Endodermal cell (in vitro differentiated cells): Measurements from ENCODE around the gene SMIM7. TPM values are rescaled to one million over a fixed set of nuclear protein-coding genes. Genes with fewer than 3 reads are reported as not detected.

Experiments
- DNase-seq: peaks from one replicate; pipeline ENCODE4 v3.0.0-alpha.2; 2017
- H3K27ac ChIP-seq: 2 replicates; pipeline ENCODE4 v1.5.1; 2013; ENCODE audit warnings: mild to moderate bottlenecking, low read depth, low read length, moderate library complexity
- H3K27me3 ChIP-seq: 2 replicates; pipeline ENCODE4 v1.6.1; 2013; ENCODE audit warnings: mild to moderate bottlenecking, low read length, moderate library complexity; ENCODE audit not compliant: insufficient read depth, control insufficient read depth, poor library complexity, severe bottlenecking
- H3K36me3 ChIP-seq: 2 replicates; pipeline ENCODE4 v1.7.0; 2013; ENCODE audit warnings: mild to moderate bottlenecking, low read length, moderate library complexity; ENCODE audit not compliant: control insufficient read depth, insufficient read depth
- H3K4me1 ChIP-seq: one replicate; pipeline ENCODE4 v1.7.0; 2013; ENCODE audit warnings: low read length; ENCODE audit not compliant: control insufficient read depth, insufficient read depth
- H3K4me3 ChIP-seq: 2 replicates; pipeline ENCODE4 v1.5.1; 2013; ENCODE audit warnings: mild to moderate bottlenecking, low read length, moderate library complexity
- H3K9ac ChIP-seq: 2 replicates; pipeline ENCODE4 v1.6.1; 2013; ENCODE audit warnings: mild to moderate bottlenecking, low read length, moderate library complexity; ENCODE audit not compliant: poor library complexity, severe bottlenecking; ENCODE audit errors: extremely low read depth
- H3K9me3 ChIP-seq: 2 replicates; pipeline ENCODE4 v1.6.1; 2013; ENCODE audit warnings: mild to moderate bottlenecking, low read length, moderate library complexity; ENCODE audit not compliant: control insufficient read depth
- H3K27ac Mint-ChIP-seq: 2 replicates; pipeline ENCODE4 v1.8.0; 2020; ENCODE audit warnings: mixed read lengths
- H3K27me3 Mint-ChIP-seq: 2 replicates; pipeline ENCODE4 v1.8.0; 2021; ENCODE audit warnings: mild to moderate bottlenecking, mixed read lengths; ENCODE audit not compliant: insufficient read depth
- H3K36me3 Mint-ChIP-seq: 2 replicates; pipeline ENCODE4 v1.8.0; 2020; ENCODE audit warnings: low read depth, mixed read lengths
- H3K4me1 Mint-ChIP-seq: 2 replicates; pipeline ENCODE4 v1.8.0; 2020; ENCODE audit warnings: mixed read lengths
- H3K4me3 Mint-ChIP-seq: 2 replicates; pipeline ENCODE4 v1.8.0; 2020; ENCODE audit warnings: mild to moderate bottlenecking, moderate library complexity, mixed read lengths
- H3K9me3 Mint-ChIP-seq: 2 replicates; pipeline ENCODE4 v1.8.0; 2020; ENCODE audit warnings: mild to moderate bottlenecking, mixed read lengths
- WGBS, 2 experiments: methylation state at CpG; one replicate each; pipeline versions ENCODE4 v1.1.5 to v1.1.7; 2013; ENCODE audit warnings: missing lambda C conversion rate in 2 of 2, mixed read lengths in 1 of 2; ENCODE audit not compliant: insufficient coverage in 1 of 2, insufficient read length in 1 of 2; 5-methylcytosine and 5-hydroxymethylcytosine counted together
- total RNA-seq, 2 donors: library from RNA; stranded (reverse); fragmentation: NEBNext Ultra II Directional in 1 of 2; extraction: Animal tissue kit (Norgen Biotek cat#: 25700) in 1 of 2; gene quantifications; 2 replicates in 1 of 2; 3 replicates in 1 of 2; pipeline ENCODE4 v1.2.1, GENCODE V29; 2021
- TF ChIP-seq, protein P1 (sequence below): fragments of 200-600 bp; sonication (generic); conservative IDR thresholded peaks from 2 replicates; pipeline ENCODE4 v1.5.0; 2021; ENCODE audit warnings: antibody characterized with exemption, mild to moderate bottlenecking

Gene SMIM7
- total RNA-seq, 2 donors from 2014 or later, result 57.6 to 91.4 TPM

DNA sequence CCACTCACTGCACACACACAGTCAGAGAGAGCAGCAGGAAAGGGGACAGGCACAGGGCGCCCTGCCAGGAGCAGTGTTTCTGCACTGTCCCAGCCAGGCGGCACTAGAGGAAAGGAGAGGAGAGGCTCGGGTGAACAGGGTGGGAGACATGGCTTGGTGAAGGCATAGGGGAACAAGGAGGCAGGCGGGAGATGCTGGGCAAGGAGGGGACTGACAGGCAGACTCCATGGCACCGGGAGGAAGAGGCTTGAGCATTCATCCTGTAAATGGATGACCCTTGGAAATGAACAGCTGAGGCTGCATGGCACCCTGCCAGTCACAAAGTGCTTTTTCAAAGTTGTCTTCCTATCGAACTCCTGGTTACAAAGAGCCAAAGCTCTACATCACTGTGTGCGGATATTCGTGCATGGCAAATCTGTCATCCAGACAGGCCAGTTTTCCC is 54.4 kb downstream of the SMIM7 start:
- no peaks in the 10 kb centered on the region for H3K27me3 ChIP-seq
- WGBS, 2 experiments, result 90 to 94% methylated on average over 6 to 8 of the region's 8 CpGs
- no peak overlapping the region for H3K4me3 ChIP-seq
- no peak overlapping the region for H3K27ac ChIP-seq
- H3K9me3 ChIP-seq, result no peaks in the 10 kb centered on the region
- Mint-ChIP-seq H3K27me3 (no peaks in the 10 kb centered on the region), H3K36me3 (no peaks in the 10 kb centered on the region), H3K27ac (peak overlapping the region; percentile 44), H3K9me3 (no peaks in the 10 kb centered on the region), H3K4me3 (no peak overlapping the region), H3K4me1 (no peaks in the 10 kb centered on the region)
- DNase-seq, result no peak
- TF ChIP-seq, protein P1, sequence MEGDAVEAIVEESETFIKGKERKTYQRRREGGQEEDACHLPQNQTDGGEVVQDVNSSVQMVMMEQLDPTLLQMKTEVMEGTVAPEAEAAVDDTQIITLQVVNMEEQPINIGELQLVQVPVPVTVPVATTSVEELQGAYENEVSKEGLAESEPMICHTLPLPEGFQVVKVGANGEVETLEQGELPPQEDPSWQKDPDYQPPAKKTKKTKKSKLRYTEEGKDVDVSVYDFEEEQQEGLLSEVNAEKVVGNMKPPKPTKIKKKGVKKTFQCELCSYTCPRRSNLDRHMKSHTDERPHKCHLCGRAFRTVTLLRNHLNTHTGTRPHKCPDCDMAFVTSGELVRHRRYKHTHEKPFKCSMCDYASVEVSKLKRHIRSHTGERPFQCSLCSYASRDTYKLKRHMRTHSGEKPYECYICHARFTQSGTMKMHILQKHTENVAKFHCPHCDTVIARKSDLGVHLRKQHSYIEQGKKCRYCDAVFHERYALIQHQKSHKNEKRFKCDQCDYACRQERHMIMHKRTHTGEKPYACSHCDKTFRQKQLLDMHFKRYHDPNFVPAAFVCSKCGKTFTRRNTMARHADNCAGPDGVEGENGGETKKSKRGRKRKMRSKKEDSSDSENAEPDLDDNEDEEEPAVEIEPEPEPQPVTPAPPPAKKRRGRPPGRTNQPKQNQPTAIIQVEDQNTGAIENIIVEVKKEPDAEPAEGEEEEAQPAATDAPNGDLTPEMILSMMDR, result no peak
- no peak overlapping the region for H3K9ac ChIP-seq
- no peaks in the 10 kb centered on the region for H3K4me1 ChIP-seq
- H3K36me3 ChIP-seq, result peaks cover 5% of the 10 kb centered on the region

DNA sequence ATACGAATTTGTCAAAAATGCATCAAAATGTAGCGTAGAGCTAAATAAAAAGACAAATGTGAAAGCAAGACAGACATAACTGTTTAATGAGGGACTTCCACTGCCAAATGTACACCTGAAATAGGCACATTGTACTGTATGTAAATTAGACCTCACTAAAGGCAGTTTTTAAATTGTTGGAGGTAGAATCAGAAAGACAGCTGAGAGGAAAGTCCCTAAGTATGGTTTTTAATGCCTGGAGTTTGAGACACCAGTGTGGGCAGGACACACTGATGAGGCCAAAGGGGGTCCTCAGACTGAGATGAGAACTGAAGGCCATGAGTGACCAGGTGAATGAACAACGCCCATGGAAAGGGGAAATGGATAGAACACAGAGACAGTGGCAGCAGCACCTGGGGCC is 54.8 kb downstream of the SMIM7 start:
- H3K27ac ChIP-seq, result no peak overlapping the region
- peak overlapping the region; percentile 8 for H3K27ac Mint-ChIP-seq

DNA sequence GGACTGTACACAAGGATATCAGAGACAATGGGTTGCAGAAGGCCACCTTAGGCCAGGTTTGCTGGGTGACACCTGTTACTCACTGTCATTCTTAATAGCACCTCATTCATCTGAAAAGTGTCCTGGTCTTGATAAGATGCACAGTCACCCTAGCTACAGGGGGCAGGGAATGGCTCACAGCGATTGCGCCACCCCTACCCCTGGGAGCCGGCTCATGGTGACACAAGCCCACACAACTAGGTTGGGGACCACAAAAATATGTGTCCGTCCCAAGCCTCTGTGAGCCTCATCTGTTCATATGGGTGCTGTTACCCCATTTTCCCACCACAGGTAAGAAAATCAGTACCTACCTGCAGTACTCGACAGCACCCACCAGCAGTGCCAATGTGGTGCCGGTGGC is 55.3 kb downstream of the SMIM7 start:
- Histone ChIP-seq H3K27ac (no peak overlapping the region), H3K27me3 (no peaks in the 10 kb centered on the region), H3K9ac (no peak overlapping the region), H3K36me3 (peaks cover 5% of the 10 kb centered on the region), H3K9me3 (no peaks in the 10 kb centered on the region), H3K4me1 (no peaks in the 10 kb centered on the region), H3K4me3 (no peak overlapping the region)
- Mint-ChIP-seq H3K27me3 (no peaks in the 10 kb centered on the region), H3K36me3 (no peaks in the 10 kb centered on the region), H3K27ac (no peak overlapping the region), H3K4me3 (no peak overlapping the region), H3K9me3 (no peaks in the 10 kb centered on the region), H3K4me1 (peaks cover 2% of the 10 kb centered on the region)
- 97 to 100% methylated on average over 3 to 6 of the region's 6 CpGs for WGBS, 2 experiments
- DNase-seq, result no peak
- TF ChIP-seq, protein P1, result no peak

More for the DNA sequence above, 54.8 kb downstream of the SMIM7 start:
- no peaks in the 10 kb centered on the region for H3K9me3 ChIP-seq
- no peaks in the 10 kb centered on the region for H3K9me3 Mint-ChIP-seq
- no peak overlapping the region for H3K9ac ChIP-seq
- H3K4me1 Mint-ChIP-seq, result no peaks in the 10 kb centered on the region
- no peaks in the 10 kb centered on the region for H3K36me3 Mint-ChIP-seq
- WGBS, 2 experiments, result 90 to 96% methylated on average over 2 to 3 of the region's 3 CpGs
- H3K4me1 ChIP-seq, result no peaks in the 10 kb centered on the region
- H3K4me3 Mint-ChIP-seq, result no peak overlapping the region
- H3K27me3 ChIP-seq, result no peaks in the 10 kb centered on the region
- no peaks in the 10 kb centered on the region for H3K27me3 Mint-ChIP-seq
- peaks cover 5% of the 10 kb centered on the region for H3K36me3 ChIP-seq
- H3K4me3 ChIP-seq, result no peak overlapping the region
- no peak for DNase-seq
- TF ChIP-seq, protein P1, result no peak
